ENCODE data around the gene FBXO24. TPM values are rescaled to one million over a fixed set of nuclear protein-coding genes. Genes with fewer than 3 reads are reported as not detected.

FBXO24 gene
- total and polyA plus RNA-seq, 10 of the 15 experiments (the other 5 are each of a cell fraction or from before 2014, with no cell fraction given), result 0.11 to 0.96 (median 0.27) TPM; not detected in 4

- in situ Hi-C loops (cut with MboI) (no loop called here), intact Hi-C loops (cut with micrococcal nuclease; ENCODE audit: unreplicated experiment) (no loop called here)
- H4K20me1 ChIP-seq (ENCODE audit: control insufficient read depth, insufficient read depth), result no peaks in the 10 kb centered on the region
- H3K9me3 ChIP-seq (replicated peaks; ENCODE audit: control insufficient read depth, insufficient read depth, low read length), result no peaks in the 10 kb centered on the region
- POLR2A ChIA-PET, result interaction anchor here (0.6 kb wide), 1 partner anchor 118 kb away, joined by 3 read pairs; no protein-coding TSS in a partner anchor
- no peak overlapping the region for H3K27ac ChIP-seq (ENCODE audit: control insufficient read depth, insufficient read depth)
- no peak overlapping the region for H2AFZ ChIP-seq (ENCODE audit: control insufficient read depth, low read depth, low read length)
- CTCF ChIA-PET, result interaction anchor here (1.2 kb wide), 1 partner anchor 13 kb away, joined by 3 read pairs; no protein-coding TSS in a partner anchor
- SMC1A ChIA-PET (ENCODE audit: uncharacterized antibody, unreplicated experiment), result no interaction called here
- ATAC-seq (no peak), FAIRE-seq (no peak), DNase-seq (ENCODE audit: low read depth, low spot score) (no peak)
- no TSS peak for BruUV-seq (replicated peaks)
- RAD21 ChIA-PET (ENCODE audit: unreplicated experiment), result interaction anchor here (0.6 kb wide), 1 partner anchor 21 kb away, joined by 3 read pairs; no protein-coding TSS in a partner anchor
- no peak overlapping the region for H3K4me3 ChIP-seq
- no peak overlapping the region for H3K9ac ChIP-seq (ENCODE audit: control insufficient read depth, insufficient read depth, low read length)
- H3K36me3 ChIP-seq (ENCODE audit: control insufficient read depth in 2 of 2, insufficient read depth in 2 of 2, low read length in 1 of 2), result peaks cover 10 to 17% of the 10 kb centered on the region in 2 experiments
- 93% methylated on average over 13 of the region's 13 CpGs for WGBS (ENCODE audit: insufficient coverage, insufficient replicate concordance, low lambda C conversion rate, missing lambda C conversion rate)
- H3K4me2 ChIP-seq (ENCODE audit: control insufficient read depth, insufficient read depth), result no peak overlapping the region
- no peaks in the 10 kb centered on the region for H3K27me3 ChIP-seq (replicated peaks in 1 of 2; ENCODE audit: control insufficient read depth in 2 of 2, insufficient read depth in 2 of 2, low read length in 1 of 2)
- no peak for TF ChIP-seq NR2F1 (conservative IDR thresholded peaks at IDR 0.05)
- TF ChIP-seq HSF1 (IDR thresholded peaks at IDR 0.05; ENCODE audit: low read depth, low read length), result no peak
- TF ChIP-seq ATF3 (IDR thresholded peaks at IDR 0.05; ENCODE audit: borderline replicate concordance, extremely low read depth, low read depth, low read length), result no peak
- TF ChIP-seq CREB1 (IDR thresholded peaks at IDR 0.05; ENCODE audit: low read depth), result no peak
- TF ChIP-seq SKIL (IDR thresholded peaks at IDR 0.05; ENCODE audit: low read depth, poor library complexity, severe bottlenecking), result no peak
- TF ChIP-seq ESRRA (IDR thresholded peaks at IDR 0.05; ENCODE audit: low read length), result no peak
- no peak for TF ChIP-seq RBBP5 (conservative IDR thresholded peaks at IDR 0.05)
- no peak for TF ChIP-seq FOS (IDR thresholded peaks at IDR 0.05; ENCODE audit: borderline replicate concordance, extremely low read depth, insufficient read length)
- no peaks in the 10 kb centered on the region for H3K79me2 ChIP-seq (ENCODE audit: control insufficient read depth, insufficient read depth, low read length)
- H3K4me1 ChIP-seq (ENCODE audit: control insufficient read depth, insufficient read depth, low read length), result peaks cover 5% of the 10 kb centered on the region
Observed at GRCh38 chr7:100576384-100576993, 9.6 kb upstream of the FBXO24 start.

Data from GM12878 (cell line).